ENCODE data around the gene CCNB3. TPM values are rescaled to one million over a fixed set of nuclear protein-coding genes. Genes with fewer than 3 reads are reported as not detected.

CCNB3 gene
- total and polyA plus RNA-seq, 9 of the 15 experiments (the other 6 are each of a cell fraction or from before 2014, with no cell fraction given), result 0.05 to 0.25 (median 0.08) TPM; not detected in 3

- TF ChIP-seq TFE3 (CRISPR knock-in tag; IDR thresholded peaks at IDR 0.05), result peak; percentile 42
- TF ChIP-seq RCOR1 (IDR thresholded peaks at IDR 0.05; ENCODE audit: borderline replicate concordance in 1 of 2, low read depth in 2 of 2, low read length in 2 of 2), result no peak
- peak in 1 of 2 experiments; percentile 41; a peak in 1 of 4 replicates for TF ChIP-seq MNT (conservative IDR thresholded peaks at IDR 0.05)
- TF ChIP-seq TEAD2 (tag; IDR thresholded peaks at IDR 0.05), result no peak
- peak; percentile 56; the same call in 1 of the 2 replicates for TF ChIP-seq SMC3 (conservative IDR thresholded peaks at IDR 0.05; ENCODE audit: insufficient read depth, low read depth, low read length)
- TF ChIP-seq SOX6 (IDR thresholded peaks at IDR 0.05), result 0 out of 2 replicates have a peak, but pooled peaks have one; percentile 35
- TF ChIP-seq MAFG (tag; conservative IDR thresholded peaks at IDR 0.05), result 0 out of 2 replicates have a peak, but pooled peaks have one; percentile 23
- TF ChIP-seq CBFA2T3 (IDR thresholded peaks at IDR 0.05), result no peak
- TF ChIP-seq RAD51 (IDR thresholded peaks at IDR 0.05; ENCODE audit: borderline replicate concordance, low read depth), result peak; percentile 82
- TF ChIP-seq DEAF1 (CRISPR knock-in tag; IDR thresholded peaks at IDR 0.05), result peak; percentile 44; the same call in 1 of the 2 replicates
- no peak for TF ChIP-seq CBX3 (IDR thresholded peaks at IDR 0.05; ENCODE audit: borderline replicate concordance in 1 of 2, low read length in 2 of 2)
- TF ChIP-seq PRDM10 (IDR thresholded peaks at IDR 0.05; ENCODE audit: partially characterized antibody), result peak; percentile 97
- peak; percentile 12; the same call in 1 of the 2 replicates for TF ChIP-seq BHLHE40 (IDR thresholded peaks at IDR 0.05; ENCODE audit: low read length)
- no peak for TF ChIP-seq RFX5 (IDR thresholded peaks at IDR 0.05; ENCODE audit: low read depth, low read length)
- TF ChIP-seq PHF21A (IDR thresholded peaks at IDR 0.05; ENCODE audit: borderline replicate concordance, low read depth), result no peak
Observed at GRCh38 chrX:50204364-50204899, at the start of gene CCNB3 (continued).

Data from K562 (cell line).